RWPE1 (cell line): ENCODE data around the gene C2CD2.
A peak's percentile ranks its signal among the peaks of the same experiment; 100 is the strongest.

Experiments
- CTCF ChIA-PET: fragments of 350-600 bp; sonication (Branson Sonifier 250); formaldehyde crosslinking; extraction: SDS; loops from one replicate; lab custom pipeline; 2021; lab: Yijun Ruan, JAX
- POLR2A ChIA-PET: fragments of 400-600 bp; formaldehyde crosslinking; extraction: SDS; loops from one replicate; lab custom pipeline; 2020; ENCODE audit warnings: antibody characterized with exemption; ENCODE audit not compliant: low non-redundant PET; lab: Yijun Ruan, JAX
- DNase-seq: peaks from one replicate; pipeline ENCODE4 v3.0.0; 2012; ENCODE audit warnings: low spot score
- H3K27ac ChIP-seq: fragments of 450-650 bp; 2 replicates; pipeline ENCODE4 v1.5.1; 2017
- CTCF ChIP-seq: fragments of 450-650 bp; conservative IDR thresholded peaks from 2 replicates; pipeline ENCODE4 v1.5.1; 2017; ENCODE audit warnings: low read depth, mild to moderate bottlenecking

C2CD2 gene

GRCh38 chr21:41926807-41927171 lies 27.0 kb downstream of the C2CD2 start:
- POLR2A ChIA-PET: no interaction called here
- CTCF ChIA-PET: no interaction called here
- peak overlapping the region; percentile 63 for H3K27ac ChIP-seq
- DNase-seq: peak; percentile 17
- TF ChIP-seq CTCF: no peak

- no peak for TF ChIP-seq CTCF
- peak overlapping the region; percentile 76 for H3K27ac ChIP-seq
- ChIA-PET CTCF (no interaction called here), POLR2A (no interaction called here)
- peak; percentile 65 for DNase-seq
Observed at GRCh38 chr21:41926117-41926806, 27.6 kb downstream of the C2CD2 start.

GRCh38 chr21:41925767-41926116 lies 28.1 kb downstream of the C2CD2 start:
- DNase-seq: no peak
- CTCF ChIA-PET: interaction anchor here (0.5 to 0.6 kb wide), 2 partner anchors 49 to 176 kb away, joined by 3 read pairs; no protein-coding TSS in a partner anchor
- POLR2A ChIA-PET: no interaction called here
- TF ChIP-seq CTCF: no peak
- peak overlapping the region; percentile 76 for H3K27ac ChIP-seq

- no peak for TF ChIP-seq CTCF
- H3K27ac ChIP-seq: peak overlapping the region; percentile 42; the same call in 1 of the 2 replicates
- ChIA-PET CTCF (interaction anchor here (0.7 to 0.9 kb wide), 3 partner anchors 65 to 184 kb away, joined by 3 read pairs; no protein-coding TSS in a partner anchor), POLR2A (no interaction called here)
- DNase-seq: no peak
Observed at GRCh38 chr21:41924368-41924754, 29.5 kb downstream of the C2CD2 start.

- DNase-seq: no peak
- CTCF ChIA-PET: interaction anchor here (0.7 to 0.9 kb wide), 4 partner anchors 64 to 184 kb away, joined by 3 to 4 read pairs (median 3); no protein-coding TSS in a partner anchor
- POLR2A ChIA-PET: no interaction called here
- H3K27ac ChIP-seq: peak overlapping the region; percentile 42
- no peak for TF ChIP-seq CTCF
Observed at GRCh38 chr21:41923631-41924367, 30.0 kb downstream of the C2CD2 start.

- ChIA-PET POLR2A (no interaction called here), CTCF (interaction anchor here (0.7 kb wide), 1 partner anchor 184 kb away, joined by 4 read pairs; no protein-coding TSS in a partner anchor)
- DNase-seq: no peak
- no peak for TF ChIP-seq CTCF
- H3K27ac ChIP-seq: no peak overlapping the region
Observed at GRCh38 chr21:41923186-41923585, 30.6 kb downstream of the C2CD2 start.
